Glomerular visceral epithelial cell (primary cell): ENCODE measurements around the gene ZNF423.

Experiments
- DNase-seq: peaks from one replicate; pipeline ENCODE4 v3.0.0-alpha.2; 2016; ENCODE audit errors: extremely low spot score

Gene ZNF423

DNA sequence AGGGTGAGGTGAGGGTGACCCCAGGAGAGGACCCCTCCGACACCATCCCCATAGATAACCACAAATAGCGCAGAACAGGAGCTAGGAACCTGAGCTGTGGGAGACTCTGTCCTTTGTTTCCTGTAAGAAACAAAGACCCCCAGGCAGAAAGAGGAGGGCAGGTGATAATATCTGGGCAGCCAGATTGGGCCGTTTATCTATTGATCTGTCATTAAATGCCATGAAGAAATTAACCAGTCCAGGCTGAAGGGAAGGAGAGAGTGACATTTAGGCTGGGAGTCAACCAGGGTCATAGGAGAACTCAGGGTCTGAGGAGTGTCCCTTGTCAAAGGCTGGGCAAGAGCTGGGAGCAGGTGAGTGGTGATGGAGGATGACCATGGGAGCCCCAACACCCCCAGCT, 324.5 kb downstream of the ZNF423 start:
- no peak for DNase-seq

DNA sequence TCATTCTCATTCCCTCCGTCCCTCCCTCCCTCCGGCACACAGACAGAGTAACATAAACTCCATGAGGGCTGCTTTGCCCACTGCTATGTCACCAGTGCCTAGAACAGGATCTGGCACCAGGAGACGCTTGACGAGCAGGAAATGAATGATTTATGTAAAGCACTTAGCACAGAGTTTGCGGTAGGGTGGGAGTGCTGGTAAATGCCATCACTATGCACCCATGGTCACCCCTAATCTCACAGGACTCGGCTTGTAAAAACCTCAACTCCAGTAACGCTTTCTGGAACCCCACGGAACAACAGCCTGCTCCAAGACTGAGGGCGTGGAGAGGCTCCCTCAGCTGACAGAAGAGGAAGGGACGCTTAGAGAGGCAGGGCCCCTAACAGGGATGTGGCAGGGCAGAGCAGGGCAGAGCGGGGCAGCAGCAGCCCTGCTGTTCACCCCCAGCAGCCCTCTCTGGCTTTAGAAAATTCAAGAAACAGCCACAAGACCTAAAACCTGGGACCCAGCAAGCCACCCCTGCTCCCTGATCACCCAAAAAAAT, 325.4 kb downstream of the ZNF423 start:
- DNase-seq, result no peak

DNA sequence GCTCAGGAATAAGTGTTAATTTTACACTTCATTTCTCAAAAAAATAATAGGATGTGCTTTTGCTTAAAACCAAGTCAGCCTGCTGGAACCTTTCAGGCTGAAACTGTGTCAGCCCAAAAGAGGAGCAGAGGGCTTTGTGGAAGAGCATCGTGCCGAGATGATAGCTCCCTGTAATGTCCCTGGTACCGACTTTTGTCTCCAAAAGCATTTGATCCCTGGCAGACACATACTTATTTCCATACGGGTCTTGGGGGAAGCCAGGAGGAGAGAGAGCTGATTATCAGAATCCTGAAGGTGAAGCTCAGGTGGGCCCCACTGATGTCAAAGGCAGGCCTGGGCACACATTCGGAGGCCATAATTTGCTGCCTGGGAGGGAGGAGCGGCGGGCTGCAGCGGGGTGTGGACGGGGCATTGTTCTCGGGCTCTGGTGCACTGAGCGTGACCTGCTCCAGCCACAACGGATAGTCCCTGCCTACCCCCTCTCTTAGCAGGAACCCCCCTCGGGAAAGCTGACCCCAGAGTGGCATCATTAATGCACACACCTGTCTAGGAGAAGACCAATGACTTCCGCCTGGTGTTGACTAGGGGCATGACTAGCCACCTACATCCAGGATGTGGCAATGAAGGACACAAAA, 326.4 kb downstream of the ZNF423 start:
- DNase-seq, result no peak

DNA sequence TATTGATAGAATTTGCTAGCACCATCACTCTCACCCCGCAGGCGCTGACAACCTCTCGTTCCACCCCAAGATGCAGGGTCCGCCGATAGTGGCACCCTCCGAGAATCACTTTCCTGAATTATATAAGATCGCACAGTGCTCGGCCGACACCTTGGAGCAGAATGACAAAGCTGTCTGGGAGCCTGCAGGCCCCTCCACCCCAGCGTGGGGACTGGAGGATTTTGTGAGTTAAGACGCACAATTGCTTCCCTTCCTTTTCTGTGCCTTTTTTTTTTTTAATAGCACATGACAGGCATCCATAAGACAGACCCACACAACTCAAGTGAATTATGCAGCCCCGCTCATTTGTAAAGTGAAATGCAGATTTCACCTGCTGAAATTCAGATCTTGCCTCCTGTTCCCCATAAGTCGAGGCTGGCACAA, 327.0 kb downstream of the ZNF423 start:
- DNase-seq, result no peak

DNA sequence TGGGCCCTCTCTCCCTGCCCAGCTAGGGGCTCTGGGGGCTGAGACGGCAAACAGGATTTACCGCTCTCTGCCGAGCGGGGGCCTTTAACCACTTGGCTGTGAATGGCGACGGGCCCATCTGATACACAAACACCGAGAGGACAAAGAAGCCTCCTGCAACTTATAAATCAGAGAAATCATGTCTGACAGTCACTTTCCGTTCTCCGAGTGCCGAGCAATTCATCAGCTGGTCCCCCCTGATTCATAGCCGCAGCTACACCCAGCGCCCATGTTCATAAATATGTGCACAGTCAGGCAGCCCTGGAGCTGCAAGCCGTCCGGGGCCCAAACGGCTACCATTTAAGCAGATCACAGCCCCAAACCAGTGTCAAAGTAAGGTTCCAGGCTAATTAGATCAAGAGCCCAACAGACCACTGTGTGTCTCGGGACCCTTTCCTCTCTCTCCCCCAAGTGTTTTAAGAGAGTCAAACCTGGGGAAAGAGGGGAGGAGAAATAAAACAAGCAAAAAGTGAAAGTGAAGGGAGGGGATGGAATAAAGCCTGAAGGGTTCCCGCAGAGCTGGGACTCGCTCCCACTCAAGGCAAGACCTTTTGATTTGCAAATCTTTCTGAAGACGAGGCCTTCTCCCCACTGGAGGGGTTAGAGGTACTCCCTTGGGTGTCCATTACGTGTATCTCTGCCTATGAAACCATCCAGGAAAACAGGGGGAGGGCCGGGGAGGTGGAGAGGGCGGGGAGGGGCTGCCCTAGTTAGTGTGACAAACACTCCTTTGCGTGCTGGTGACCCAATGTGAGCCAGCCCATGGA, 327.6 kb downstream of the ZNF423 start:
- DNase-seq, result no peak

DNA sequence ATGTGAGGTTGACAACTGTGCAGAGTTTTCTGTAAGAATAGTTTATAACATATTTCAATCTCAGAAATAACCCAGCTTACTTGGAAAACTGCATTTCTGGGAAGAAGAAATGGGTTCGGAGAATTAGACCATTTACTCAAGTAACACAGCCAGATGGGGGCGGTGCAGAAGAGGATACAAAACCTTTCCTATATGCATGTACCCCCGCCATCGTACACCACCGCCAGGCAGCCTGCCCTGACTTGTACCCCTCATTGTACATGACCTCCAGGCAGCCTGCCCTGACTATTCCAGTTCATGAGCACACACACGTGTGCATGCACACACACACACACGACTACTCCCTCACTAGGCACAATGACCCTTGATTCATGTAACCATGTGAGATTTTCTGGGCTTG, 328.3 kb downstream of the ZNF423 start:
- DNase-seq, result no peak

DNA sequence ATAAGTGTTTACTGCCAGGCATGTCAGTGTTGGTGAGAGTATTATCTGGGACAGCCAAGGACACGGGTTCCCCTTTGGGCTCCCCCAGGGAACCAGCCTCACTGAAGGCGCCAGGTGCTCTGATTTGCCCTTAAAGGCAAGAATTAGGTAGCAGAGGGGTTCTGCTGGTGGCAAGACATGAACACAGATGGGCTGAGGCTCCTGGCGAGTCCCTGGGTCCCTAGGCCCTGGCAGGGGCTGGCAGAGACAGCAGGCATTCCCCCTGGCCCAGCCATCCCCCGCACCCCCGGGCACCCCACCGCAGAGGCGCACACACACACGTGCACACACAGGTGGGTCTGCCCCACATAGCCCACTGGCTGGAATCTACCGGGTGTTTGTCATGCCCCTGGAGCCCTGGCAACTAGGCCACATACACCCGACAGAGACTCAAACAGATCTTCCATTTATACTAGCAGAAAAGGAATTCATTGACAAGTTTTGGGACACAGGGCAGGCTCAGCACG, 329.0 kb downstream of the ZNF423 start:
- DNase-seq, result no peak

DNA sequence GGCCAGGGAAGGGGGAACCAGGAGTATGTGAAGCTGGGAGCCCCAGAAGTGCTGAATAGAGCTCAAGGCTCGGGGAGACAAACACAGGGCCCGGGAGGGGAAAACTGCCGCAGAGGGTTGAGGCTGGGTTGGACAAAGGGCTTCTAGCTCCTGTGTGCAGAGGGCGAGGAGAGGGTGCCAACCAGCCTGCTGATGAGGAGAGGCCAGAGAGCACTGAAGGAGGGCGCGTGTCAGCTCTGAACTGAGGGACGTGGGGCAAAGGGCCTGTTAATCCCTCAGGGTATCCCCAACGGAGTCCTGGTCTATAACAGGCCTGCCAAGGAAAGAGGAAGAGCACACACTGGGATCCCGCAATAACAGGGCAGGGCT, 331.0 kb downstream of the ZNF423 start:
- no peak for DNase-seq

DNA sequence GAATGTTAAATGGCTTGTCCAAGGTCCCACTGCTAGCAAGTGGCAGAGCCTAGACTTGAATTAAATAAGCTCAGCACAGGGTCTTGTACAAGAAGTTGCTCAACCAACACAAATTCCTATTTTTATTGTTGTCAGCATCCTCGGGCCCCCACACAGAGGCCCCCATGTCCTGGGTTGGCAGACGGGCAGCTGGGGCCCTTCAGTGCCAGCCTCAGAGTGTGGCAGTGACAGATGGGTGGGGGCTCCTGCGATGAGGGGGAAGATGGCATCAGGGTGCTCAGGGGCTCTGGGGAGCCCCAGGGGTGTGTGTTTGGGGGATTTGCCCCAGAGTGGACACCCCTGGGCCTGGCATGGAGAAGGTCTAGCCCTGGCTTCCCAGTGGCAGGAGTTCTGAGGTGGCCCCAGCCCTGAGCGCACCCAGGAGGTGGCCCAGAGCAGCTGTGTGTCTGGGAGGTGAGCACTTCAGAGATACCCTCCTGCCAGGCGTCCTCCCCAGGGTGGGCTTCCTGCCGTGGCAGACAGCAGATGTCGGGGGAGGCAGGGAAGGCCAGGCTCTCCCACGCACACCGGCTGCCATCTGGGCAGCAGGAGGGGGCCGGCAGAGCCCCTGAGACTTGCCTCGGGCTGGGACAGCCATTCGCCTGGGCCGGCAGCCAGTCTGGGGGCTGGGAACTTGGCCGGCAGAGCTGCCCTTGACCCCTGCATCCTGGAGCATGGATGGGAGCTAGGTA, 331.5 kb downstream of the ZNF423 start:
- no peak for DNase-seq

DNA sequence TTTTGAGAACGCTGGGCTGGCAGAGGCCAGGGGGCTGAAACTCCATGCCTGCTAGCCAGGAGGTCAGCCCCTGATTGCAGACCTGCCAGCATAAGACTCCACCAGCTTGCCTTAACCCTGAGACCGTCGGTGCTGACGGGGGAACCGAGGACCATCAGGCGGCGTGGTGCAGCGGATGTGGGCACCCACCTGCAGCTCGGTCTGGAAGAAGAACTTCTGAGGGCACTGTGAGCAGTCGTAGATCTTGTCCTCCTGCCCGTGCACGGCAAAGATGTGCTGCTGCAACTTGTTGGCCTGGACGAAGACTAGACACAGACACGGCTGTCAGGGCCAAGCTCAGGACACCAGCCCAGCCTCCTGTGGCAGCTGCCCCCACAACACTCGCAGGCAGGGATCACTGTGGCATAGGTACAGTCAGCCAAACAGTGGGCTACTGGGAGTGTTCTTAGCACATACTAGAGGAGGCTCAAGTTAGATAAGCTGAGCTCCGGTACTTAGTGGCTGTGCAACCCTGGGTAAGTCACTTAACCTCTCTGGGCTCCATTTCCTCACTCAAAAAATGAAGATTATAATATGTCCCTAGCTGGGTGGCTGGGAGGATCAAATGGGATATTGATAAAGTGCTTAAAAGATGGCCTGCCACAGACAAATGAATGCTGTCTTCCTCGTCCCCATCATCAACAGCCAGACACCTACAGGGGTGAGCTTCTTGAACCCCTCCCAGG, 332.3 kb downstream of the ZNF423 start:
- no peak for DNase-seq

DNA sequence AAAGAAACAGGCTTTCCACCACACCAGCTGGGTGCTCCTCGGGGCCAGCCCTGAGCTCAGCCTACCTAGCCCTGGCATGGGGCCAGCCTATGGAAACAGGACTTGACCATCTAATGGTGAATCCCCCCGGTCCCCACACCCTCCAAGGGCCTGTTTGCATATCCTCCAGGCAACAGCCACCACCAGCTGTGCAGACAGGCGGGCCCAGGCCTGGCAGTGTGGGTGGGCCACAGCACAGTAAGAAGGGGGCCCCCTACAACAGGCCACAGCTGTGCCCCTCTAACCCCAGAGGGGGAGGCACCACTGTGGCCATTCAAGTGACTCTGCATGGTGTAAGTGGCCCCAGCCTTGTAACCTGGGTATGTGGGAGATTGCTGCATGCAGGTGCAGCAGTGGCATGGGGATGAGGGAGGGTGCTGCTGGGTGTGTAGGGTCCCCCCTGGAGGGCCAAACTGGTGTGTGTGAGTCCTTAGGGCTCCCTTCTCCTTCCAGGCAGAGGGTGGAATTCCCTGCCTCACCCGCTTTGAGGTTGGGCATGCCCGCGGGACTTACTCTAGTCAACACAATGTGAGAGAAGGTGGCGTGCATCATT, 334.1 kb downstream of the ZNF423 start:
- no peak for DNase-seq

DNA sequence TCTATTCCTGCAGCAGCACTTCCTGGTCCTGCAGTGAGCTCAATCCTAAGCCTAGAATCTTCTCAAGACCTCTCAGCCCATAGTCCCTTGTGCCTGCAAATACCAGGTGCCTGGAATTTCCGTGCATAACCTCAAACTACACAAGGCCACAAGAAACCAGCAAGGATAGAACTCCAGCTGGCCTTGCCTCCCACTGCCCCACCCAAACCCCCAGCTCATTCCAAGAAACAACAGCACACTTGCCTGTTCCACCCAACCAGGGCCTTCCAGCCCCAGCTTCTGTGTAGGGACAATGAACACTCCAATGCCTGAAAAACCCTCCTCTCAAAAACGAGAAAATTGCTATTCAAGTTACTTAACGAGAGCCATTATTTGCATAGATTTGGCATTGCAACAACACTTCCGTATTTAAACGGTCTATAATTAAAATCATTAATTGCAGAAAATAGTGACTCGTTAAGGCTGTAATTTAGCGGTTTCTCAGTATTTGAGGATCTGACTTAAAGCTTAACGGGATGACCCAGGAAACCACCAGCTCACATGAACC, 335.3 kb downstream of the ZNF423 start:
- no peak for DNase-seq

DNA sequence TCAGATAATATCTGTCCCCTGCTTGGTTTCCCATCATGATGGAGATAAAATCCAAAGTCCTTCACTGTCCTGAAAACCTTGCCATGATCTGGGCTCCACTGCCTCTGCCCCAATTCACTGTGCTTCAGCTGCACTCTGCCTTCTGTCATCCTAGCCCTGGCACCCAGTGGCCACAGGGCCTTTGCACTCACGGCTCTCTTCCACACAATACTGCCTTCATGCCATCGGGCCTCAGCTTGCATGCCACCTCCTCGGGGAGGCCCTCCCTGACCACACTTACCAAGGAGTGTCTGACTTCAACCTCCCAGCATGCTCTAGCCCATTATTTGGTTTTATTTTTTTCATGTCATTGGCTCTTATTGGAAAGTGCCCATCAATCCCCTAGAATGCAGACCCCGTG, 336.2 kb downstream of the ZNF423 start:
- DNase-seq, result no peak

DNA sequence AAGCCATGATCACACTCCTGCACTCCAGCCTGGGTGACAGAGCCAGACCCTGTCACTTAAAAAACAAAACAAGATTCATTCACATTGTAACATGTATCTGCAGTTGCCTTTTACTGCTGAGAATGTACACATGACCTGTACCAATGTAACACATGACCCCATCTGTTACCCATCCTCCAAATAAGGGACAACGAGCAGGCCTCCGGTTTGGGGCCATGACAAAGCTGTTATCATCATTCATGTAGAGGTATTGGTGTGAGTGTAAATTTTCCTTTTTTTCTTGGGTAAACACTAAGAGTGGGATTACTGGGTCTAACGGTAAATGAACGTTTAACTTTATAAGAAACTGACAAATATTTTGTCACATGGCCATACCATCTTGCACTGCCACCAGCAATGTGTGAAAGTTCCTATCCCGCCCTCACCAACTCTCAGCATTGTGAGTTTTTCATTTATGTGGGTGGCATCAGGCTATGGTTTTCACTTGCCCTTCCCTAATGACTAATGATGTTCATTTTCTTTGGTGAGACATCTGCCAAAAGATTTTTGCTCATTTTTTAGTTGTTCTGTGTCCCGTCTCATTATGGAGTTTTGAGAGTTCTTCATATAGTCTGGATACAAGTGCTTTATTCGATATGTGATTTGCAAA, 336.8 kb downstream of the ZNF423 start:
- no peak for DNase-seq

DNA sequence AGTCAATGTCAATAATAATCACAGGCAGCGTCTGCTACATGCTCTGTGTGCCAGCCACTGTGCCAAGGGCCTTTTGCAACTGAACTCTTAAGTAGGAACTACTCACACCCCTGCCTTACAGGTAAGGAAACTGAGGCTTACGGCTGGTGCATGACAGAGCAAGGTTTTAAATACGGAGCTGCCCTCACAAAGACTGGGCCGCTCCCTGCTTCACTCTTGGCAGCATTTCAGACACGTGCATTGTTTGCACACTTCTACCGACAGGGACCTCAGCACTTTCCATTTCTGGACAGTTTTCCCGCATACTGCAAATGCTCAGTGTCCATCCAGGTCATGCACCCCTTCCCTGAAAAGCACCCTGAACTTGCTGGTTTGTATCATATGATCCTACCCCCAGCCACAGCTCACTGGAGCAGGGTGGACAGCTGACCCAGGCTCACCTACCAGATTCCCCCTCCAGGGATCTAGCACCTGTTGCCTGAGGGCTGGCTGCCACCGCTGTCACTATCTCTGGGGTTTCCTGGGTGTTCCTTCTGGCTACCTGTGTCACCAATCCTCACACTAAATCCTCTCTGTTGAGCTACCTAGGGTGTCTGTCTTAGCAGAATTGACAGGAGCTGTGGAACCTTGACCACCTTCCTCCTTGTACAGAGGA, 339.4 kb downstream of the ZNF423 start:
- no peak for DNase-seq

DNA sequence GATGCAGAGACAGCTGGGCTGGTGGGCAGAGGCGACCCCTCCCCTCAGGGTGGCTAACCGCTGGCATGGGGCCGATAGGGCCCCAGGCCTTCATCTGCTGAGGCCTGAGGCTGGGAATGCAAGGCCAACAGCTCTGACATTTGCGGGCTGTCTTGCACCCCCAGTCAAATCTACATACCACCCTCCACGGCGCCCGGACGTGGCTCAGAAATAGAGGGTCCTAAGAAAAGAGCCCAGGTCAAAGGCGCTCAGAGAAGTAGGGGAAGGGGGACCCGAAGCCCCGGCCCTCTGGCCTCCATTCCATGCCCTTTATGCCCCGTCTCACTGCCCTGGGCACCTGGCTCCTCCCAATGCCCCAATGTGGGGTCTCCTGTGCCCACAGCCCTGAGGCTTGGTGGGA, 340.1 kb downstream of the ZNF423 start:
- DNase-seq, result no peak

DNA sequence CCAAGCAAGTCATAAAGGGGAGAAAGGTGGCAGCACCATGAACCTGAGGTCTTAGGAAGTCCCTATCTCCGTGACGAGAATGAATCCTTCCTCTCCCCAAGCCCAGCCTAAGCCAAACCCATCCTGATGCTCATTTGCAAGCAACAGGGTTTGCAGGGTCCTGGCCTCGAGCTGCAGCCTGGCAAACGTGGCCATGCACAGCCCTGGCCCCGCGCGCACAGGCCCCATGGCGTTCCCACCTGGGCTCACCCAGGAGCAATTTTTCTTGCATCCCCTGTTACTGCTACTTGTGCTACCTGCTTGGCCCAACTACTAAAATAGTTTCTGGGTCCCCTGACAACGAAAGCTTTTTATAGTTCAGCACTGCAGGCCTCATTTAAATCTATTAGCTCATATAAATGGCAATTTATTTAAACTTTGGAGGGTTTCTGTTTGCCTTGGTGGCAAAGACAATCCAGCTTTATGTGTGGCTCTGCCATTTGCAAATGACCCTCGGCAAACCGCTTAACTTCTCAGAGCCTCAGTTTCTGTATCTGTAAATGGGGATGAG, 340.8 kb downstream of the ZNF423 start:
- DNase-seq, result no peak

DNA sequence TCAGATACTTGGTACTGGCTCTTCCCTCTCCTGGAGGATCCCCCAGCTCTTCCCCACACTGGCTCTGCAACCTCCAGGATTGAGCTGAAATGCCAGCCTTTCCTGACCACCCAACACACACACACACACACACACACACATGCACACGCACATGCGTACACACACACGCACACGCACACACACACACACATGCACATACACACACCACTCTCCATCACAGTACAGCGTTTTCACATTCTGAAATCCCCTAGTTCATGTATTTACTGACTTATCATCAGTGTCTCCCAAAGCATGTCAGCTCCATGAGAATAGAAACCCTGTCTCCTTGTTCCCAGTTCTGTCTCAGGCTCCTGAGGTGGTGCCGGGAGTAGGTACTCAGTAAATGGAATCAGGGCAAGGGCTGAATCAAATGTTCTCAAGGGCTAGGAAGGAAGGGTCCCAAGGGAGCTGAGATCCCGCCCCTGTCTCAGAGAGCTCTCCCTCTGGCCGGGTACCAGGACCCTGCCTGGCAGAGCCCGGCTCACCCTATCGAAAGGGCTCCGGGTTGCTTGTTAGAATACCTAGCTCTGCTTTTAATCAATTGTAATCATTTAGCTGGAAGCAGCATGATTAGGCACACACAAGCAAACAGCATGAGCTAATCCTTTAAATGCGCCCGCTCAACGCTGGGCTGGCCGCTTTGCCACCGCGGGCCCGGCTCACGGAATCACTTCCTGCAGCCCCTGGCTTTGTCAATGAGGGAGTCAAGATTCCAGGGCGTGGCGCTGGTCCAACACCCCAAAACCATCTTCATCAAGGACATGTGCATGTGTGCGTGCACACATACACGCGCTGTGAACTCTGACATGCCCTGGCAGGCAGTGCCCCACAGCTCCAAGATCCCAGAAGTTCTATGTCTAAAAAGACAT, 341.6 kb downstream of the ZNF423 start:
- no peak for DNase-seq

DNA sequence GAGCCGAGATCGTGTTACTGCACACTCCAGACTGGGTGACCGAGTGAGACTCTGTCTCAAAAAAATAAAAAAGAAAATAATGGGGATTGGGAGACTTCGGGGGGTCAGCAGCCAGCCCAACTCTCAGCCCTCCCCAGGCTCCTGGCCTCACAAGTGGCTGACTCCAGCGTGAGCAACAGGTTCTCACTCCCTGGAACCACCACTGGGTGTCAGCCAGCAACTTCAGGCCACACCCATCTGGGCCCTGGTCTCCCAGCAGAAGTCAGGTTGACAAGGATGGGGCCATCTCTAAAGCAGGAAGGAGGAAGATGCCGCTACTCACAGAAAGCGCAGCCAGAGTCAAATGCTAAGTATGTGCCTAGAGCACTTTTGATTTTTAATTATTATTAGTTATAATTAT, 342.9 kb downstream of the ZNF423 start:
- DNase-seq, result no peak
